HCT116 (cell line): ENCODE results near the gene ARFRP1. TPM values are rescaled to one million over a fixed set of nuclear protein-coding genes. Genes with fewer than 3 reads are reported as not detected.
A peak's percentile ranks its signal among the peaks of the same experiment; 100 is the strongest.

ENCODE experiments used
- ATAC-seq: fragments of 200-7000 bp; cut with Tn5 transposase; 2 replicates; pipeline ENCODE4 v1.9.1; 2020; ENCODE audit warnings: mild to moderate bottlenecking, moderate library complexity
- BruUV-seq: library from RNA; stranded (reverse); fragments of 400-500 nt; replicated peaks from 2 replicates; lab custom pipeline; 2021; lab: Mats Ljungman, UMichigan
- CTCF ChIA-PET: fragments of 300-600 bp; sonication (Branson Sonifier 250); formaldehyde crosslinking; loops from one replicate; lab custom pipeline; 2021; ENCODE audit warnings: antibody characterized with exemption; lab: Charles Lee
- POLR2A ChIA-PET: fragments of 300-600, 350-600 bp; sonication (Branson Sonifier 250); formaldehyde crosslinking; loops from one replicate; lab custom pipeline; 2021; ENCODE audit warnings: antibody characterized with exemption; lab: Charles Lee
- RAD21 ChIA-PET, 2 experiments: fragments of 300-600 bp; sonication (Branson Sonifier 250); formaldehyde crosslinking; loops; one replicate each; lab custom pipeline; 2023; ENCODE audit warnings: low total read pairs in 2 of 2; ENCODE audit not compliant: uncharacterized antibody in 2 of 2, unreplicated experiment in 2 of 2, low non-redundant PET in 1 of 2; lab: Charles Lee
- DNase-seq: peaks from one replicate; pipeline ENCODE4 v3.0.0-alpha.2; 2010; ENCODE audit warnings: low read depth, low spot score
- H2AFZ ChIP-seq: fragments of 200-600 bp; shearing (Covaris generic), sonication (generic); 2 replicates; pipeline ENCODE4 v1.6.1; 2017; ENCODE audit warnings: low read depth, mixed run types, mixed read lengths, antibody characterized with exemption, low read length; ENCODE audit not compliant: poor library complexity, severe bottlenecking
- H3K27ac ChIP-seq: 2 replicates; pipeline ENCODE4 v1.5.1; 2012; ENCODE audit warnings: low read depth, low read length
- H3K27me3 ChIP-seq: fragments of 200-600 bp; sonication (generic); 2 replicates; pipeline ENCODE4 v1.6.1; 2016; ENCODE audit warnings: mixed run types, low read length, mixed read lengths; ENCODE audit not compliant: insufficient read depth
- H3K36me3 ChIP-seq, 2 experiments: fragments of 200-500 bp in 1 of 2; fragments of 200-600 bp in 1 of 2; sonication (Bioruptor generic) in 1 of 2; sonication (generic) in 1 of 2; 2 replicates each; pipeline versions ENCODE4 v1.5.1 to v1.6.1; 2014 to 2016; ENCODE audit warnings: low read length in 2 of 2, inconsistent platforms in 1 of 2, mixed read lengths in 1 of 2, mixed run types in 1 of 2; ENCODE audit not compliant: insufficient read depth in 2 of 2, control insufficient read depth in 1 of 2
- H3K4me1 ChIP-seq, 2 experiments: fragments of 200-600 bp in 1 of 2; sonication (generic) in 1 of 2; 2 replicates each; pipeline versions ENCODE4 v1.5.1 to v1.6.1; 2012 to 2017; ENCODE audit warnings: low read length in 2 of 2, inconsistent platforms in 1 of 2, mild to moderate bottlenecking in 1 of 2, mixed read lengths in 1 of 2, mixed run types in 1 of 2, moderate library complexity in 1 of 2; ENCODE audit not compliant: insufficient read depth in 2 of 2, control insufficient read depth in 1 of 2
- H3K4me2 ChIP-seq: fragments of 200-600 bp; sonication (generic); 2 replicates; pipeline ENCODE4 v1.6.1; 2017; ENCODE audit warnings: mixed run types, low read length, mixed read lengths
- H3K4me3 ChIP-seq, 2 experiments: fragments of 200-600 bp in 1 of 2; sonication (generic) in 1 of 2; replicated peaks in 1 of 2; 2 replicates each; pipeline ENCODE4 v1.5.1; 2011 to 2016; ENCODE audit warnings: low read length in 2 of 2, control low read depth in 1 of 2, low read depth in 1 of 2, mild to moderate bottlenecking in 1 of 2, mixed read lengths in 1 of 2, mixed run types in 1 of 2
- H3K79me2 ChIP-seq: fragments of 200-600 bp; sonication (generic); 2 replicates; pipeline ENCODE4 v1.6.1; 2017; ENCODE audit warnings: mild to moderate bottlenecking, mixed run types, low read length, moderate library complexity, mixed read lengths; ENCODE audit not compliant: insufficient read depth
- H3K9ac ChIP-seq: fragments of 200-600 bp; sonication (generic); 2 replicates; pipeline ENCODE4 v1.6.1; 2016; ENCODE audit warnings: low read length, mixed read lengths
- H3K9me2 ChIP-seq: fragments of 200-600 bp; sonication (generic), shearing (Covaris generic); 2 replicates; pipeline ENCODE4 v1.6.1; 2017; ENCODE audit warnings: mixed run types, mild to moderate bottlenecking, moderate library complexity; ENCODE audit not compliant: insufficient read depth
- H3K9me3 ChIP-seq, 2 experiments: fragments of 200-500 bp in 1 of 2; fragments of 200-600 bp in 1 of 2; sonication (Bioruptor generic) in 1 of 2; sonication (generic) in 1 of 2; 2 replicates each; pipeline ENCODE4 v1.6.1; 2014 to 2017; ENCODE audit warnings: low read length in 2 of 2, mixed read lengths in 2 of 2, inconsistent platforms in 1 of 2, low read depth in 1 of 2, mild to moderate bottlenecking in 1 of 2, mixed run types in 1 of 2, moderate library complexity in 1 of 2; ENCODE audit not compliant: control insufficient read depth in 1 of 2, insufficient read depth in 1 of 2
- H4K20me1 ChIP-seq: fragments of 200-600 bp; sonication (generic), shearing (Covaris generic); 2 replicates; pipeline ENCODE4 v1.6.1; 2017; ENCODE audit warnings: mixed run types, mild to moderate bottlenecking, moderate library complexity; ENCODE audit not compliant: insufficient read depth
- ATF3 ChIP-seq: IDR thresholded peaks from 2 replicates; pipeline ENCODE4 v1.6.1; 2012
- CEBPB ChIP-seq: IDR thresholded peaks from 2 replicates; pipeline ENCODE4 v1.6.1; 2012; ENCODE audit warnings: low read depth
- EGR1 ChIP-seq: IDR thresholded peaks from 2 replicates; pipeline ENCODE4 v1.6.1; 2012; ENCODE audit warnings: low read depth
- ELF1 ChIP-seq: IDR thresholded peaks from 2 replicates; pipeline ENCODE4 v1.6.1; 2012; ENCODE audit warnings: low read depth, borderline replicate concordance
- EZH2 ChIP-seq: fragments of 200-600 bp; sonication (generic); IDR thresholded peaks from 2 replicates; pipeline ENCODE4 v1.6.1; 2017; ENCODE audit warnings: antibody characterized with exemption, mixed run types
- EZH2phosphoT487 ChIP-seq: fragments of 200-600 bp; IDR thresholded peaks from 2 replicates; pipeline ENCODE4 v1.6.1; 2018; ENCODE audit warnings: antibody characterized with exemption, borderline replicate concordance
- FOSL1 ChIP-seq: IDR thresholded peaks from 2 replicates; pipeline ENCODE4 v1.6.1; 2012; ENCODE audit warnings: low read depth
- JUND ChIP-seq: IDR thresholded peaks from 2 replicates; pipeline ENCODE4 v1.6.1; 2012
- MAX ChIP-seq: IDR thresholded peaks from 2 replicates; pipeline ENCODE4 v1.6.1; 2012
- POLR2A ChIP-seq: IDR thresholded peaks from 2 replicates; pipeline ENCODE4 v1.7.0; 2011; ENCODE audit warnings: borderline replicate concordance; ENCODE audit not compliant: insufficient read depth, insufficient read length; ENCODE audit errors: extremely low read depth
- POLR2AphosphoS5 ChIP-seq: IDR thresholded peaks from 2 replicates; pipeline ENCODE4 v1.6.1; 2011; ENCODE audit warnings: mild to moderate bottlenecking, low read depth, low read length, moderate library complexity
- RAD21 ChIP-seq: IDR thresholded peaks from 2 replicates; pipeline ENCODE4 v1.6.1; 2012; ENCODE audit warnings: low read depth, mild to moderate bottlenecking
- REST ChIP-seq: IDR thresholded peaks from 2 replicates; pipeline ENCODE4 v1.6.1; 2012; ENCODE audit warnings: low read depth
- SIN3A ChIP-seq: IDR thresholded peaks from 2 replicates; pipeline ENCODE4 v1.6.1; 2012; ENCODE audit warnings: low read depth
- SP1 ChIP-seq: IDR thresholded peaks from 2 replicates; pipeline ENCODE4 v1.6.1; 2012; ENCODE audit warnings: low read depth
- SRF ChIP-seq: IDR thresholded peaks from 2 replicates; pipeline ENCODE4 v1.6.1; 2012; ENCODE audit warnings: low read depth
- TCF7L2 ChIP-seq: IDR thresholded peaks from 2 replicates; pipeline ENCODE4 v1.7.0; 2011; ENCODE audit warnings: borderline replicate concordance, inconsistent platforms; ENCODE audit not compliant: insufficient read depth, insufficient read length; ENCODE audit errors: extremely low read depth
- YY1 ChIP-seq: IDR thresholded peaks from 2 replicates; pipeline ENCODE4 v1.6.1; 2011; ENCODE audit warnings: low read length, low read depth, moderate library complexity, mild to moderate bottlenecking; ENCODE audit not compliant: insufficient replicate concordance; ENCODE audit errors: extremely low read depth
- ZBTB33 ChIP-seq: IDR thresholded peaks from 2 replicates; pipeline ENCODE4 v1.6.1; 2011; ENCODE audit warnings: mild to moderate bottlenecking, low read length, moderate library complexity; ENCODE audit not compliant: insufficient replicate concordance; ENCODE audit errors: extremely low read depth
- ZNF274 ChIP-seq: fragments of 200-500 bp; sonication (Bioruptor generic); IDR thresholded peaks from 2 replicates; pipeline ENCODE4 v1.6.1; 2014; ENCODE audit warnings: mild to moderate bottlenecking, low read depth, low read length, inconsistent platforms
- intact Hi-C: fragments of 100-400 bp; cut with micrococcal nuclease; formaldehyde crosslinking; loops from 2 replicates; pipeline ENCODE4 v1.10.0; 2022
- total RNA-seq: library from RNA; stranded (reverse); gene quantifications from one replicate; pipeline ENCODE4 v1.2.1, GENCODE V29; 2021; ENCODE audit not compliant: unreplicated experiment

Gene ARFRP1
- total RNA-seq, 1 experiment from 2014 or later, result 53.7 TPM

GRCh38 chr20:63686492-63687321, 21.1 kb downstream of the ARFRP1 start:
- Histone ChIP-seq H3K36me3 (peaks cover 0 to 10% of the 10 kb centered on the region in 2 experiments; a peak in 1 of 4 replicates), H3K9me2 (no peaks in the 10 kb centered on the region), H3K79me2 (peaks cover 30% of the 10 kb centered on the region), H2AFZ (no peak overlapping the region), H3K9me3 (no peaks in the 10 kb centered on the region), H4K20me1 (no peaks in the 10 kb centered on the region), H3K4me3 (peak overlapping the region; percentile 7 to 34; a peak in 1 of 4 replicates), H3K4me1 (peaks cover 60 to 99% of the 10 kb centered on the region in 2 experiments), H3K4me2 (peak overlapping the region; percentile 80), H3K27ac (peak overlapping the region; percentile 100), H3K9ac (peak overlapping the region; percentile 67), H3K27me3 (no peaks in the 10 kb centered on the region)
- ATAC-seq (peak; percentile 35), DNase-seq (peak; percentile 57)
- intact Hi-C loops, result no loop called here
- RAD21 ChIA-PET, result interaction anchor here in 1 of 2 experiments (1.1 kb wide), 1 partner anchor 28 kb away, joined by 4 read pairs; no protein-coding TSS in a partner anchor
- POLR2A ChIA-PET, result interaction anchor here (0.9 to 1.0 kb wide), 2 partner anchors 28 to 44 kb away, joined by 4 to 5 read pairs; partner anchors contain the start of gene RTEL1
- CTCF ChIA-PET, result no interaction called here
- TF ChIP-seq RAD21 (no peak), REST (no peak), CEBPB (no peak), MAX (no peak), POLR2AphosphoS5 (no peak; the same call in 1 of the 2 replicates), TCF7L2 (no peak), JUND (no peak), ZBTB33 (no peak), ATF3 (no peak), SP1 (no peak), ELF1 (no peak), ZNF274 (no peak), FOSL1 (no peak), SRF (no peak), EGR1 (no peak), YY1 (no peak), POLR2A (no peak), EZH2phosphoT487 (no peak), SIN3A (no peak), EZH2 (no peak)
- TSS peak; percentile 36 for BruUV-seq
